Keratinocyte (primary cell): ENCODE measurements around the gene P2RX7. TPM values are rescaled to one million over a fixed set of nuclear protein-coding genes. Genes with fewer than 3 reads are reported as not detected.

Source experiments
- DNase-seq: peaks from one replicate; pipeline ENCODE4 v3.0.0-alpha.2; 2011; ENCODE audit warnings: low read depth, missing footprints, low spot score
- FAIRE-seq: peaks from 2 replicates; lab custom pipeline; 2011; peaks lifted over from hg19 to GRCh38; lab: Jason Lieb, UNC
- H2AFZ ChIP-seq: 2 replicates; pipeline ENCODE4 v1.6.0; 2012; ENCODE audit warnings: low read length, control low read depth, inconsistent platforms; ENCODE audit not compliant: control insufficient read depth
- H3K27ac ChIP-seq: 2 replicates; pipeline ENCODE4 v1.5.1; 2011; ENCODE audit warnings: low read length; ENCODE audit not compliant: control insufficient read depth, insufficient read depth
- H3K27me3 ChIP-seq: 3 replicates; pipeline ENCODE4 v1.6.0; 2011; ENCODE audit warnings: low read length; ENCODE audit not compliant: control insufficient read depth, insufficient read depth; ENCODE audit errors: extremely low read depth
- H3K36me3 ChIP-seq, 2 experiments: 2 replicates in 1 of 2; 3 replicates in 1 of 2; pipeline ENCODE4 v1.5.1; 2011; ENCODE audit warnings: low read length in 2 of 2, mild to moderate bottlenecking in 1 of 2; ENCODE audit not compliant: control insufficient read depth in 2 of 2, insufficient read depth in 2 of 2; ENCODE audit errors: extremely low read depth in 1 of 2
- H3K4me1 ChIP-seq: 3 replicates; pipeline ENCODE4 v1.5.1; 2011; ENCODE audit warnings: low read length; ENCODE audit not compliant: control insufficient read depth, insufficient read depth; ENCODE audit errors: extremely low read depth
- H3K4me2 ChIP-seq: 3 replicates; pipeline ENCODE4 v1.6.0; 2011; ENCODE audit warnings: low read depth, low read length; ENCODE audit not compliant: control insufficient read depth, insufficient read depth; ENCODE audit errors: extremely low read depth
- H3K4me3 ChIP-seq, 3 experiments: fragments of 200-600 bp in 1 of 3; sonication (generic) in 1 of 3; 2 replicates in 2 of 3; 3 replicates in 1 of 3; pipeline ENCODE4 v1.5.1; 2011 to 2016; ENCODE audit warnings: low read length in 3 of 3, mild to moderate bottlenecking in 3 of 3, control low read depth in 2 of 3, inconsistent platforms in 1 of 3, low read depth in 1 of 3, mixed read lengths in 1 of 3, mixed run types in 1 of 3, moderate library complexity in 1 of 3; ENCODE audit not compliant: control insufficient read depth in 2 of 3, insufficient read depth in 2 of 3; ENCODE audit errors: extremely low read depth in 1 of 3
- H3K79me2 ChIP-seq: 2 replicates; pipeline ENCODE4 v1.6.0; 2012; ENCODE audit warnings: low read length; ENCODE audit not compliant: control insufficient read depth, insufficient read depth
- H3K9ac ChIP-seq: 3 replicates; pipeline ENCODE4 v1.6.0; 2011; ENCODE audit warnings: low read length; ENCODE audit not compliant: control insufficient read depth, insufficient read depth; ENCODE audit errors: extremely low read depth
- H3K9me1 ChIP-seq: 3 replicates; pipeline ENCODE4 v1.6.0; 2011; ENCODE audit warnings: low read length; ENCODE audit not compliant: control insufficient read depth, insufficient read depth; ENCODE audit errors: extremely low read depth
- H3K9me3 ChIP-seq: 2 replicates; pipeline ENCODE4 v1.5.1; 2012; ENCODE audit warnings: low read depth, low read length; ENCODE audit not compliant: control insufficient read depth
- H4K20me1 ChIP-seq: 3 replicates; pipeline ENCODE4 v1.6.0; 2011; ENCODE audit warnings: low read length; ENCODE audit not compliant: control insufficient read depth, insufficient read depth; ENCODE audit errors: extremely low read depth
- CTCF ChIP-seq, 3 experiments: IDR thresholded peaks in 1 of 3; conservative IDR thresholded peaks in 1 of 3; optimal IDR thresholded peaks in 1 of 3; 2 replicates in 2 of 3; 3 replicates in 1 of 3; pipeline versions ENCODE3 to v1.5.1; 2011; ENCODE audit warnings: low read length in 3 of 3, mild to moderate bottlenecking in 3 of 3, moderate library complexity in 2 of 3, control low read depth in 1 of 3, inconsistent platforms in 1 of 3; ENCODE audit not compliant: insufficient read depth in 2 of 3; ENCODE audit errors: extremely low read depth in 1 of 3
- EZH2 ChIP-seq: IDR thresholded peaks from one replicate; pipeline ENCODE4 v1.6.1; 2012; ENCODE audit warnings: inconsistent platforms, mild to moderate bottlenecking, low read length, moderate library complexity
- dilution Hi-C: fragments of 300-500 bp; cut with MboI; formaldehyde crosslinking; loops from one replicate; pipeline ENCODE4 v1.7.0; 2020; ENCODE audit warnings: low sequenced_read_pairs; ENCODE audit not compliant: extremely low pct_ligation_motif_present
- polyA plus RNA-seq, 5 experiments: library from polyadenylated mRNA; depleted of rRNA in 3 of 5; stranded (reverse) in 3 of 5; stranded (forward) in 1 of 5; unstranded in 1 of 5; fragments of >200 nt; gene quantifications; 1 replicate in 1 of 5; 2 replicates in 3 of 5; 3 replicates in 1 of 5; pipeline versions ENCODE4 v1.2.1 to v1.2.3, GENCODE V29; 2011 to 2012; ENCODE audit warnings: missing spikeins in 2 of 5, low read depth in 1 of 5, low replicate concordance in 1 of 5

The P2RX7 gene
- polyA plus RNA-seq, 1 donor (not counting 4 experiments of a cell fraction or from before 2014, with no cell fraction given), result 0.20 TPM

GRCh38 chr12:121131941-121132341 is 735 bp upstream of the P2RX7 start:
- no peak for FAIRE-seq
- Histone ChIP-seq H2AFZ (no peak overlapping the region), H3K9me3 (no peaks in the 10 kb centered on the region), H4K20me1 (no peaks in the 10 kb centered on the region), H3K27me3 (no peaks in the 10 kb centered on the region), H3K27ac (no peak overlapping the region), H3K79me2 (no peaks in the 10 kb centered on the region), H3K4me2 (no peak overlapping the region), H3K9ac (no peak overlapping the region), H3K4me3 (no peak overlapping the region), H3K9me1 (no peaks in the 10 kb centered on the region), H3K4me1 (peaks cover 19% of the 10 kb centered on the region), H3K36me3 (no peaks in the 10 kb centered on the region)
- TF ChIP-seq CTCF (optimal IDR thresholded peaks at IDR 0.05 in 1 of 3, IDR thresholded peaks at IDR 0.05 in 1 of 3, conservative IDR thresholded peaks at IDR 0.05 in 1 of 3; ENCODE audit: extremely low read depth in 1 of 3, insufficient read depth in 2 of 3, low read length in 3 of 3) (no peak), EZH2 (no peak)
- DNase-seq, result no peak
- dilution Hi-C loops, result no loop called here

GRCh38 chr12:121133838-121134237 is 1.2 kb downstream of the P2RX7 start:
- Histone ChIP-seq H3K4me1 (peaks cover 18% of the 10 kb centered on the region), H3K9me3 (no peaks in the 10 kb centered on the region), H2AFZ (no peak overlapping the region), H3K9ac (no peak overlapping the region), H3K79me2 (no peaks in the 10 kb centered on the region), H3K4me3 (no peak overlapping the region), H3K9me1 (no peaks in the 10 kb centered on the region), H3K4me2 (peak overlapping the region; percentile 89), H4K20me1 (no peaks in the 10 kb centered on the region), H3K36me3 (no peaks in the 10 kb centered on the region), H3K27ac (peak overlapping the region; percentile 60), H3K27me3 (no peaks in the 10 kb centered on the region)
- dilution Hi-C loops, result no loop called here
- DNase-seq (no peak), FAIRE-seq (no peak)
- no peak for TF ChIP-seq EZH2
- TF ChIP-seq CTCF (optimal IDR thresholded peaks at IDR 0.05 in 1 of 3, IDR thresholded peaks at IDR 0.05 in 1 of 3, conservative IDR thresholded peaks at IDR 0.05 in 1 of 3; ENCODE audit: extremely low read depth in 1 of 3, insufficient read depth in 2 of 3, low read length in 3 of 3), result no peak
